Measurements from ENCODE around the gene ODF2. TPM values are rescaled to one million over a fixed set of nuclear protein-coding genes. Genes with fewer than 3 reads are reported as not detected.

The ODF2 gene
- polyA plus RNA-seq, 1 donor (not counting 4 experiments of a cell fraction or from before 2014, with no cell fraction given): 14.0 TPM

DNA sequence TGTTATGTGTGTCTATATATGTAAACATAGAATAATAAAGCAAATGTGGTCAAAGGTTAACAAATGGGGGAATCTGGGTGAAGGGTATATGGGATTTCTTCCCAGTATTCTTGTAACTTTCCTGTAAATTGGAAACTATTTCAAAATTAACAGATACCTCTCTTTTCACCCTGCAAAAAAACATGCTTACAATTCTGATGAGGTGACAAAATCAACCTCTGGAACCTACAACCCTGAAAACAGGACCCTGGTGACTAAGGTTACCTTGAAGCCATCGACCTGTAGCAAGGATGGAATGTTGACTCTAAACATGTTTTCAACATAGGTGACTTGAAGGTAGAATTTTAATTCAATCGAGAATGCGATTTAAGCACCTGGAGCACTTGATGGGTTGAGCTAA lies 90.7 kb downstream of the ODF2 start:
- H3K27me3 ChIP-seq (ENCODE audit: control insufficient read depth, extremely low read depth, insufficient read depth, low read length): no peaks in the 10 kb centered on the region
- no peak for TF ChIP-seq EZH2 (IDR thresholded peaks at IDR 0.05; ENCODE audit: low read length)
- TF ChIP-seq, protein P1, sequence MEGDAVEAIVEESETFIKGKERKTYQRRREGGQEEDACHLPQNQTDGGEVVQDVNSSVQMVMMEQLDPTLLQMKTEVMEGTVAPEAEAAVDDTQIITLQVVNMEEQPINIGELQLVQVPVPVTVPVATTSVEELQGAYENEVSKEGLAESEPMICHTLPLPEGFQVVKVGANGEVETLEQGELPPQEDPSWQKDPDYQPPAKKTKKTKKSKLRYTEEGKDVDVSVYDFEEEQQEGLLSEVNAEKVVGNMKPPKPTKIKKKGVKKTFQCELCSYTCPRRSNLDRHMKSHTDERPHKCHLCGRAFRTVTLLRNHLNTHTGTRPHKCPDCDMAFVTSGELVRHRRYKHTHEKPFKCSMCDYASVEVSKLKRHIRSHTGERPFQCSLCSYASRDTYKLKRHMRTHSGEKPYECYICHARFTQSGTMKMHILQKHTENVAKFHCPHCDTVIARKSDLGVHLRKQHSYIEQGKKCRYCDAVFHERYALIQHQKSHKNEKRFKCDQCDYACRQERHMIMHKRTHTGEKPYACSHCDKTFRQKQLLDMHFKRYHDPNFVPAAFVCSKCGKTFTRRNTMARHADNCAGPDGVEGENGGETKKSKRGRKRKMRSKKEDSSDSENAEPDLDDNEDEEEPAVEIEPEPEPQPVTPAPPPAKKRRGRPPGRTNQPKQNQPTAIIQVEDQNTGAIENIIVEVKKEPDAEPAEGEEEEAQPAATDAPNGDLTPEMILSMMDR (optimal IDR thresholded peaks at IDR 0.05 in 1 of 3, IDR thresholded peaks at IDR 0.05 in 1 of 3, conservative IDR thresholded peaks at IDR 0.05 in 1 of 3; ENCODE audit: extremely low read depth in 1 of 3, insufficient read depth in 2 of 3, low read length in 3 of 3): no peak
- FAIRE-seq: no peak
- DNase-seq (ENCODE audit: low read depth, low spot score): no peak
- dilution Hi-C loops (cut with MboI; ENCODE audit: extremely low pct_ligation_motif_present, low sequenced_read_pairs): no loop called here
- no peaks in the 10 kb centered on the region for H3K79me2 ChIP-seq (ENCODE audit: control insufficient read depth, insufficient read depth, low read length)
- H3K9me3 ChIP-seq (ENCODE audit: control insufficient read depth, low read depth, low read length): no peaks in the 10 kb centered on the region
- H3K4me2 ChIP-seq (ENCODE audit: control insufficient read depth, extremely low read depth, insufficient read depth, low read depth, low read length): no peak overlapping the region
- H3K9ac ChIP-seq (ENCODE audit: control insufficient read depth, extremely low read depth, insufficient read depth, low read length): no peak overlapping the region
- no peaks in the 10 kb centered on the region for H3K9me1 ChIP-seq (ENCODE audit: control insufficient read depth, extremely low read depth, insufficient read depth, low read length)
- H3K4me3 ChIP-seq (ENCODE audit: control insufficient read depth in 2 of 3, extremely low read depth in 1 of 3, insufficient read depth in 2 of 3, low read depth in 1 of 3, low read length in 3 of 3): no peak overlapping the region
- no peak overlapping the region for H2AFZ ChIP-seq (ENCODE audit: control insufficient read depth, low read length)
- H3K36me3 ChIP-seq (ENCODE audit: control insufficient read depth in 2 of 2, extremely low read depth in 1 of 2, insufficient read depth in 2 of 2, low read length in 2 of 2): peaks cover 0 to 2% of the 10 kb centered on the region in 2 experiments
- peaks cover 10% of the 10 kb centered on the region for H3K4me1 ChIP-seq (ENCODE audit: control insufficient read depth, extremely low read depth, insufficient read depth, low read length)
- no peak overlapping the region for H3K27ac ChIP-seq (ENCODE audit: control insufficient read depth, insufficient read depth, low read length)
- H4K20me1 ChIP-seq (ENCODE audit: control insufficient read depth, extremely low read depth, insufficient read depth, low read length): no peaks in the 10 kb centered on the region

DNA sequence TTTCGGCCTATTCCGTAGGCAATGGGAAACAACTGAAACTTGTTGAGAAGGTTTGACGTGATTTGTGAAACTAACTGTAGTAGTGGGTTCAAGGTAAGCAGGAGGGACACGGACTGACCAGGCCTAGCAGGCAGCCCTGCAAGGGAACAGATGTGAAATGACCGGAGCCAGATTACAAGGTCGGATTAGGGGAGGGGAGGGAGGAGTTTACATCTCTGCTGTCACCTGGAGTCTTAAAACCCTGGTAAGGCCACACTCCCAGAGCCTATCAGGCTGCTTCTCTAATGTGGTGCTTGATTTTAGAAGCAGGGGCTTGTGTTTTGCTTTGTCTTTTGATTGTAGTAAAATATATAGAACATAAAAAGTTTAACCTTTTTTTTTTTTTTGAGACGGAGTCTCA lies 93.1 kb downstream of the ODF2 start:
- no peak for FAIRE-seq
- no peak overlapping the region for H2AFZ ChIP-seq (ENCODE audit: control insufficient read depth, low read length)

More for the DNA sequence above, 93.1 kb downstream of the ODF2 start:
- no peak for DNase-seq (ENCODE audit: low read depth, low spot score)
- H3K4me1 ChIP-seq (ENCODE audit: control insufficient read depth, extremely low read depth, insufficient read depth, low read length): peaks cover 16% of the 10 kb centered on the region
- no peak overlapping the region for H3K4me2 ChIP-seq (ENCODE audit: control insufficient read depth, extremely low read depth, insufficient read depth, low read depth, low read length)
- no peaks in the 10 kb centered on the region for H3K9me3 ChIP-seq (ENCODE audit: control insufficient read depth, low read depth, low read length)
- H3K9ac ChIP-seq (ENCODE audit: control insufficient read depth, extremely low read depth, insufficient read depth, low read length): no peak overlapping the region
- H4K20me1 ChIP-seq (ENCODE audit: control insufficient read depth, extremely low read depth, insufficient read depth, low read length): no peaks in the 10 kb centered on the region
- no peaks in the 10 kb centered on the region for H3K27me3 ChIP-seq (ENCODE audit: control insufficient read depth, extremely low read depth, insufficient read depth, low read length)
- dilution Hi-C loops (cut with MboI; ENCODE audit: extremely low pct_ligation_motif_present, low sequenced_read_pairs): no loop called here
- H3K79me2 ChIP-seq (ENCODE audit: control insufficient read depth, insufficient read depth, low read length): peaks cover 13% of the 10 kb centered on the region
- H3K36me3 ChIP-seq (ENCODE audit: control insufficient read depth in 2 of 2, extremely low read depth in 1 of 2, insufficient read depth in 2 of 2, low read length in 2 of 2): no peaks in the 10 kb centered on the region
- no peak overlapping the region for H3K27ac ChIP-seq (ENCODE audit: control insufficient read depth, insufficient read depth, low read length)
- H3K4me3 ChIP-seq (ENCODE audit: control insufficient read depth in 2 of 3, extremely low read depth in 1 of 3, insufficient read depth in 2 of 3, low read depth in 1 of 3, low read length in 3 of 3): no peak overlapping the region
- H3K9me1 ChIP-seq (ENCODE audit: control insufficient read depth, extremely low read depth, insufficient read depth, low read length): no peaks in the 10 kb centered on the region
- TF ChIP-seq, protein P1 (optimal IDR thresholded peaks at IDR 0.05 in 1 of 3, IDR thresholded peaks at IDR 0.05 in 1 of 3, conservative IDR thresholded peaks at IDR 0.05 in 1 of 3; ENCODE audit: extremely low read depth in 1 of 3, insufficient read depth in 2 of 3, low read length in 3 of 3): no peak
- no peak for TF ChIP-seq EZH2 (IDR thresholded peaks at IDR 0.05; ENCODE audit: low read length)

All from keratinocyte (primary cell).